Nephron (organoid): Measurements from ENCODE around the gene OFD1.

Experiments used
- H3K27ac Mint-ChIP-seq, 3 experiments: 2 replicates each; pipeline ENCODE4 v1.8.0; 2020; ENCODE audit warnings: mixed read lengths in 3 of 3, mild to moderate bottlenecking in 2 of 3, moderate library complexity in 1 of 3
- H3K27me3 Mint-ChIP-seq: 2 replicates; pipeline ENCODE4 v1.8.0; 2021; ENCODE audit warnings: low read depth, mild to moderate bottlenecking, moderate library complexity, mixed read lengths
- H3K36me3 Mint-ChIP-seq: 2 replicates; pipeline ENCODE4 v1.8.0; 2020; ENCODE audit warnings: low read depth, mixed read lengths
- H3K4me1 Mint-ChIP-seq: 2 replicates; pipeline ENCODE4 v1.8.0; 2020; ENCODE audit warnings: mixed read lengths
- H3K4me3 Mint-ChIP-seq, 3 experiments: 2 replicates each; pipeline ENCODE4 v1.8.0; 2020; ENCODE audit warnings: mild to moderate bottlenecking in 3 of 3, mixed read lengths in 3 of 3, moderate library complexity in 2 of 3
- H3K9me3 Mint-ChIP-seq: 2 replicates; pipeline ENCODE4 v1.8.0; 2020; ENCODE audit warnings: mixed read lengths
- CTCF ChIP-seq, 3 experiments: fragments of 200-600 bp; sonication (generic); IDR thresholded peaks; one replicate each; pipeline ENCODE4 v1.5.0; 2021; ENCODE audit warnings: antibody characterized with exemption in 3 of 3; ENCODE audit not compliant: unreplicated experiment in 3 of 3

The OFD1 gene

GRCh38 chrX:13761606-13762414, 27.3 kb downstream of the OFD1 start:
- Mint-ChIP-seq H3K9me3 (peaks cover 5% of the 10 kb centered on the region), H3K4me3 (no peak overlapping the region), H3K4me1 (peaks cover 18% of the 10 kb centered on the region), H3K27me3 (no peaks in the 10 kb centered on the region), H3K27ac (peak overlapping the region in 1 of 3 experiments; percentile 51), H3K36me3 (peaks cover 58% of the 10 kb centered on the region)
- TF ChIP-seq CTCF (IDR thresholded peaks at IDR 0.05; ENCODE audit: unreplicated experiment in 3 of 3): no peak

- H3K36me3 Mint-ChIP-seq: peaks cover 61% of the 10 kb centered on the region
- peaks cover 18% of the 10 kb centered on the region for H3K4me1 Mint-ChIP-seq
- H3K4me3 Mint-ChIP-seq: no peak overlapping the region
- TF ChIP-seq CTCF (IDR thresholded peaks at IDR 0.05; ENCODE audit: unreplicated experiment in 3 of 3): no peak
- peak overlapping the region in 2 of 3 experiments; percentile 38 to 49 for H3K27ac Mint-ChIP-seq
- peaks cover 5% of the 10 kb centered on the region for H3K9me3 Mint-ChIP-seq
- H3K27me3 Mint-ChIP-seq: no peaks in the 10 kb centered on the region
These were observed 28.9 kb downstream of the OFD1 start for GRCh38 chrX:13763489-13763888.

- Mint-ChIP-seq H3K9me3 (peaks cover 5% of the 10 kb centered on the region), H3K27ac (peak overlapping the region; percentile 37 to 60 (median 56)), H3K4me3 (no peak overlapping the region), H3K27me3 (no peaks in the 10 kb centered on the region), H3K36me3 (peaks cover 64% of the 10 kb centered on the region), H3K4me1 (peaks cover 18% of the 10 kb centered on the region)
- TF ChIP-seq CTCF (IDR thresholded peaks at IDR 0.05; ENCODE audit: unreplicated experiment in 3 of 3): no peak
These were observed 29.7 kb downstream of the OFD1 start for GRCh38 chrX:13764281-13764680.

- Mint-ChIP-seq H3K27ac (peak overlapping the region; percentile 37 to 60 (median 56)), H3K36me3 (peaks cover 68% of the 10 kb centered on the region)
- peak; percentile 15 to 47 (median 23) for TF ChIP-seq CTCF (IDR thresholded peaks at IDR 0.05; ENCODE audit: unreplicated experiment in 3 of 3)
These were observed 30.2 kb downstream of the OFD1 start for GRCh38 chrX:13764765-13765164.

GRCh38 chrX:13768939-13769338, 34.4 kb downstream of the OFD1 start:
- TF ChIP-seq CTCF (IDR thresholded peaks at IDR 0.05; ENCODE audit: unreplicated experiment in 3 of 3): no peak
- Mint-ChIP-seq H3K36me3 (peaks cover 59% of the 10 kb centered on the region), H3K27me3 (no peaks in the 10 kb centered on the region), H3K27ac (no peak overlapping the region), H3K9me3 (peaks cover 3% of the 10 kb centered on the region), H3K4me1 (peaks cover 8% of the 10 kb centered on the region), H3K4me3 (no peak overlapping the region)

More at GRCh38 chrX:13764765-13765164, 30.2 kb downstream of the OFD1 start:
- H3K27me3 Mint-ChIP-seq: no peaks in the 10 kb centered on the region
- H3K4me3 Mint-ChIP-seq: no peak overlapping the region
- peaks cover 5% of the 10 kb centered on the region for H3K9me3 Mint-ChIP-seq
- peaks cover 18% of the 10 kb centered on the region for H3K4me1 Mint-ChIP-seq
